SIG-M5 (cell line): Measurements from ENCODE around the gene LAMA4.
"Not testable (repeated sequence)": the region's sequence is repeated elsewhere in the genome, so short reads cannot be mapped to it uniquely, and the experiment has no call there.

Source experiments
- DNase-seq: peaks from one replicate; lab custom pipeline; 2025; lab: John Stamatoyannopoulos, UW

LAMA4 gene

GRCh38 chr6:112216662-112217551, 37.5 kb downstream of the LAMA4 start:
- no peak for DNase-seq

- no peak for DNase-seq
Observed at GRCh38 chr6:112215488-112216284, 38.7 kb downstream of the LAMA4 start.

- DNase-seq = no peak
Observed at GRCh38 chr6:112214739-112215269, 39.6 kb downstream of the LAMA4 start.

GRCh38 chr6:112210852-112211251, 43.5 kb downstream of the LAMA4 start:
- DNase-seq = no peak

- DNase-seq = no peak
Observed at GRCh38 chr6:112209131-112209530, 45.2 kb downstream of the LAMA4 start.

GRCh38 chr6:112207776-112208175, 46.6 kb downstream of the LAMA4 start:
- DNase-seq = no peak

GRCh38 chr6:112207131-112207530, 47.2 kb downstream of the LAMA4 start:
- DNase-seq = no peak

- no peak for DNase-seq
Observed at GRCh38 chr6:112206110-112206458, 48.3 kb downstream of the LAMA4 start.

GRCh38 chr6:112205427-112206109, 48.8 kb downstream of the LAMA4 start:
- DNase-seq = no peak

GRCh38 chr6:112204350-112204706, 50.0 kb downstream of the LAMA4 start:
- DNase-seq = no peak

- no peak for DNase-seq
Observed at GRCh38 chr6:112203577-112204349, 50.6 kb downstream of the LAMA4 start.

GRCh38 chr6:112202639-112203341, 51.6 kb downstream of the LAMA4 start:
- DNase-seq = no peak

- DNase-seq = not testable (repeated sequence)
Observed at GRCh38 chr6:112200185-112200914, 54.0 kb downstream of the LAMA4 start.

- DNase-seq = no peak
Observed at GRCh38 chr6:112199001-112199403, 55.4 kb downstream of the LAMA4 start.

GRCh38 chr6:112198582-112198981, 55.8 kb downstream of the LAMA4 start:
- DNase-seq = no peak

- no peak for DNase-seq
Observed at GRCh38 chr6:112197636-112198035, 56.7 kb downstream of the LAMA4 start.

- no peak for DNase-seq
Observed at GRCh38 chr6:112196306-112196705, 58.1 kb downstream of the LAMA4 start.

- no peak for DNase-seq
Observed at GRCh38 chr6:112195166-112195565, 59.2 kb downstream of the LAMA4 start.

GRCh38 chr6:112194511-112194910, 59.9 kb downstream of the LAMA4 start:
- DNase-seq = no peak

- DNase-seq = no peak
Observed at GRCh38 chr6:112193535-112194051, 60.8 kb downstream of the LAMA4 start.
